Measurements from ENCODE around the gene TECPR2.

Gene TECPR2

GRCh38 chr14:102509746-102510615, 147.2 kb downstream of the TECPR2 start, which contains the start of gene ANKRD9:
Gene ANKRD9 (minus strand): TSS chr14:102509776. CDS start chr14:102507889, 1,887 bp downstream.
- peak within 1 kb of the TSS; percentile 75 to 81 for H3K4me3 ChIP-seq (ENCODE audit: low read length in 2 of 2)
- H3K9me3 ChIP-seq (ENCODE audit: control insufficient read depth in 2 of 2, low read length in 2 of 2), result no peaks in the 10 kb centered on the region
- H3K36me3 ChIP-seq (ENCODE audit: control insufficient read depth in 2 of 2, insufficient read depth in 2 of 2, low read length in 2 of 2), result peaks cover 0 to 6% of the 10 kb centered on the region in 2 donors
- peak within 1 kb of the TSS; percentile 87 to 90 for H3K9ac ChIP-seq (ENCODE audit: low read length in 2 of 2)
- peaks cover 21% of the 10 kb centered on the region for H3K4me1 ChIP-seq (ENCODE audit: control insufficient read depth, insufficient read depth, low read length)
- peak within 1 kb of the TSS; percentile 89 for H3K27ac ChIP-seq (ENCODE audit: low read length)
- no peaks in the 10 kb centered on the region for H3K27me3 ChIP-seq (ENCODE audit: control insufficient read depth in 1 of 2, insufficient read depth in 2 of 2, low read length in 2 of 2)

- peaks cover 21% of the 10 kb centered on the region for H3K4me1 ChIP-seq (ENCODE audit: control insufficient read depth, insufficient read depth, low read length)
- H3K27me3 ChIP-seq (ENCODE audit: control insufficient read depth in 1 of 2, insufficient read depth in 2 of 2, low read length in 2 of 2), result no peaks in the 10 kb centered on the region
- H3K27ac ChIP-seq (ENCODE audit: low read length), result no peak overlapping the region
- H3K9me3 ChIP-seq (ENCODE audit: control insufficient read depth in 2 of 2, low read length in 2 of 2), result no peaks in the 10 kb centered on the region
- peak overlapping the region; percentile 75 to 81 for H3K4me3 ChIP-seq (ENCODE audit: low read length in 2 of 2)
- H3K36me3 ChIP-seq (ENCODE audit: control insufficient read depth in 2 of 2, insufficient read depth in 2 of 2, low read length in 2 of 2), result peaks cover 0 to 6% of the 10 kb centered on the region in 2 donors
- H3K9ac ChIP-seq (ENCODE audit: low read length in 2 of 2), result peak overlapping the region in 1 of 2 donors; percentile 66
Observed at GRCh38 chr14:102510616-102511520, 148.1 kb downstream of the TECPR2 start.

- H3K4me3 ChIP-seq (ENCODE audit: low read length in 2 of 2), result no peak overlapping the region
- no peak overlapping the region for H3K27ac ChIP-seq (ENCODE audit: low read length)
- H3K9ac ChIP-seq (ENCODE audit: low read length in 2 of 2), result no peak overlapping the region
- H3K4me1 ChIP-seq (ENCODE audit: control insufficient read depth, insufficient read depth, low read length), result peaks cover 24% of the 10 kb centered on the region
- H3K27me3 ChIP-seq (ENCODE audit: control insufficient read depth in 1 of 2, insufficient read depth in 2 of 2, low read length in 2 of 2), result no peaks in the 10 kb centered on the region
- H3K9me3 ChIP-seq (ENCODE audit: control insufficient read depth in 2 of 2, low read length in 2 of 2), result no peaks in the 10 kb centered on the region
- H3K36me3 ChIP-seq (ENCODE audit: control insufficient read depth in 2 of 2, insufficient read depth in 2 of 2, low read length in 2 of 2), result peaks cover 0 to 5% of the 10 kb centered on the region in 2 donors
Observed at GRCh38 chr14:102511538-102511937, 148.8 kb downstream of the TECPR2 start.

GRCh38 chr14:102512793-102513300, 150.1 kb downstream of the TECPR2 start:
- H3K9me3 ChIP-seq (ENCODE audit: control insufficient read depth in 2 of 2, low read length in 2 of 2), result no peaks in the 10 kb centered on the region
- no peaks in the 10 kb centered on the region for H3K36me3 ChIP-seq (ENCODE audit: control insufficient read depth in 2 of 2, insufficient read depth in 2 of 2, low read length in 2 of 2)
- no peaks in the 10 kb centered on the region for H3K27me3 ChIP-seq (ENCODE audit: control insufficient read depth in 1 of 2, insufficient read depth in 2 of 2, low read length in 2 of 2)
- H3K27ac ChIP-seq (ENCODE audit: low read length), result no peak overlapping the region
- H3K9ac ChIP-seq (ENCODE audit: low read length in 2 of 2), result no peak overlapping the region
- H3K4me3 ChIP-seq (ENCODE audit: low read length in 2 of 2), result no peak overlapping the region
- H3K4me1 ChIP-seq (ENCODE audit: control insufficient read depth, insufficient read depth, low read length), result peaks cover 34% of the 10 kb centered on the region

GRCh38 chr14:102513899-102514772, 151.4 kb downstream of the TECPR2 start:
- Histone ChIP-seq H3K36me3 (ENCODE audit: control insufficient read depth in 2 of 2, insufficient read depth in 2 of 2, low read length in 2 of 2) (no peaks in the 10 kb centered on the region), H3K9ac (ENCODE audit: low read length in 2 of 2) (no peak overlapping the region), H3K9me3 (ENCODE audit: control insufficient read depth in 2 of 2, low read length in 2 of 2) (no peaks in the 10 kb centered on the region), H3K27ac (ENCODE audit: low read length) (no peak overlapping the region), H3K4me3 (ENCODE audit: low read length in 2 of 2) (no peak overlapping the region), H3K27me3 (ENCODE audit: control insufficient read depth in 1 of 2, insufficient read depth in 2 of 2, low read length in 2 of 2) (no peaks in the 10 kb centered on the region), H3K4me1 (ENCODE audit: control insufficient read depth, insufficient read depth, low read length) (peaks cover 22% of the 10 kb centered on the region)

- H3K27ac ChIP-seq (ENCODE audit: low read length), result no peak overlapping the region
- H3K27me3 ChIP-seq (ENCODE audit: control insufficient read depth in 1 of 2, insufficient read depth in 2 of 2, low read length in 2 of 2), result no peaks in the 10 kb centered on the region
- no peaks in the 10 kb centered on the region for H3K36me3 ChIP-seq (ENCODE audit: control insufficient read depth in 2 of 2, insufficient read depth in 2 of 2, low read length in 2 of 2)
- no peak overlapping the region for H3K9ac ChIP-seq (ENCODE audit: low read length in 2 of 2)
- no peak overlapping the region for H3K4me3 ChIP-seq (ENCODE audit: low read length in 2 of 2)
- H3K4me1 ChIP-seq (ENCODE audit: control insufficient read depth, insufficient read depth, low read length), result peaks cover 19% of the 10 kb centered on the region
- H3K9me3 ChIP-seq (ENCODE audit: control insufficient read depth in 2 of 2, low read length in 2 of 2), result no peaks in the 10 kb centered on the region
Observed at GRCh38 chr14:102514987-102515733, 152.4 kb downstream of the TECPR2 start.

- Histone ChIP-seq H3K9ac (ENCODE audit: low read length in 2 of 2) (peak overlapping the region; percentile 60 to 72), H3K4me3 (ENCODE audit: low read length in 2 of 2) (peak overlapping the region; percentile 60 to 75), H3K36me3 (ENCODE audit: control insufficient read depth in 2 of 2, insufficient read depth in 2 of 2, low read length in 2 of 2) (no peaks in the 10 kb centered on the region), H3K9me3 (ENCODE audit: control insufficient read depth in 2 of 2, low read length in 2 of 2) (no peaks in the 10 kb centered on the region), H3K27me3 (ENCODE audit: control insufficient read depth in 1 of 2, insufficient read depth in 2 of 2, low read length in 2 of 2) (no peaks in the 10 kb centered on the region), H3K27ac (ENCODE audit: low read length) (no peak overlapping the region), H3K4me1 (ENCODE audit: control insufficient read depth, insufficient read depth, low read length) (peaks cover 14% of the 10 kb centered on the region)
Observed at GRCh38 chr14:102516531-102517391, 154.0 kb downstream of the TECPR2 start.

GRCh38 chr14:102517392-102518062, 154.8 kb downstream of the TECPR2 start:
- Histone ChIP-seq H3K9me3 (ENCODE audit: control insufficient read depth in 2 of 2, low read length in 2 of 2) (no peaks in the 10 kb centered on the region), H3K27ac (ENCODE audit: low read length) (no peak overlapping the region), H3K4me1 (ENCODE audit: control insufficient read depth, insufficient read depth, low read length) (peaks cover 14% of the 10 kb centered on the region)

More at GRCh38 chr14:102517392-102518062, 154.8 kb downstream of the TECPR2 start:
- Histone ChIP-seq H3K9ac (ENCODE audit: low read length in 2 of 2) (peak overlapping the region; percentile 60 to 72), H3K27me3 (ENCODE audit: control insufficient read depth in 1 of 2, insufficient read depth in 2 of 2, low read length in 2 of 2) (no peaks in the 10 kb centered on the region), H3K36me3 (ENCODE audit: control insufficient read depth in 2 of 2, insufficient read depth in 2 of 2, low read length in 2 of 2) (no peaks in the 10 kb centered on the region), H3K4me3 (ENCODE audit: low read length in 2 of 2) (peak overlapping the region; percentile 60 to 75)

Measured in stomach smooth muscle (tissue), 2 donors.